Mesendoderm (in vitro differentiated cells): ENCODE results near the gene MTHFS.

Experiments
- DNase-seq: peaks from one replicate; pipeline ENCODE4 v3.0.0; 2013
- H2AK5ac ChIP-seq: 2 replicates; pipeline ENCODE4 v1.6.1; 2013; ENCODE audit warnings: low read length, inconsistent platforms
- H2BK120ac ChIP-seq: 2 replicates; pipeline ENCODE4 v1.6.1; 2013; ENCODE audit warnings: low read depth, mild to moderate bottlenecking, low read length, moderate library complexity, mixed read lengths
- H2BK15ac ChIP-seq: replicated peaks from 2 replicates; pipeline ENCODE4 v1.6.1; 2013; ENCODE audit warnings: low read depth, mild to moderate bottlenecking, moderate library complexity
- H2BK5ac ChIP-seq: 2 replicates; pipeline ENCODE4 v1.6.1; 2013; ENCODE audit warnings: low read length, inconsistent platforms
- H3K18ac ChIP-seq: 2 replicates; pipeline ENCODE4 v1.6.1; 2013; ENCODE audit warnings: mild to moderate bottlenecking, low read length, mixed read lengths
- H3K23ac ChIP-seq: one replicate; pipeline ENCODE4 v1.6.1; 2013; ENCODE audit warnings: low read length
- H3K27ac ChIP-seq: 2 replicates; pipeline ENCODE4 v1.5.1; 2013; ENCODE audit warnings: low read depth, mild to moderate bottlenecking, inconsistent platforms, low read length, moderate library complexity
- H3K27me3 ChIP-seq: 2 replicates; pipeline ENCODE4 v1.6.1; 2013; ENCODE audit warnings: low read length, control low read depth, mild to moderate bottlenecking, inconsistent platforms; ENCODE audit not compliant: insufficient read depth, poor library complexity
- H3K36me3 ChIP-seq: 2 replicates; pipeline ENCODE4 v1.6.1; 2013; ENCODE audit warnings: low read length, inconsistent platforms; ENCODE audit not compliant: control insufficient read depth, insufficient read depth
- H3K4ac ChIP-seq: one replicate; pipeline ENCODE4 v1.6.1; 2013; ENCODE audit warnings: low read depth, mild to moderate bottlenecking, low read length, moderate library complexity
- H3K4me1 ChIP-seq: 2 replicates; pipeline ENCODE4 v1.6.1; 2013; ENCODE audit warnings: low read depth, low read length, inconsistent platforms; ENCODE audit not compliant: control insufficient read depth
- H3K4me2 ChIP-seq: 2 replicates; pipeline ENCODE4 v1.6.1; 2013; ENCODE audit warnings: low read length
- H3K4me3 ChIP-seq: 2 replicates; pipeline ENCODE4 v1.5.1; 2013; ENCODE audit warnings: mild to moderate bottlenecking, low read length
- H3K56ac ChIP-seq: one replicate; pipeline ENCODE4 v1.6.1; 2013; ENCODE audit warnings: low read length
- H3K79me1 ChIP-seq: 2 replicates; pipeline ENCODE4 v1.6.1; 2013; ENCODE audit warnings: low read length, inconsistent platforms
- H3K79me2 ChIP-seq: 2 replicates; pipeline ENCODE4 v1.6.1; 2013; ENCODE audit warnings: mild to moderate bottlenecking, low read length; ENCODE audit not compliant: control insufficient read depth, insufficient read depth
- H3K9ac ChIP-seq: 2 replicates; pipeline ENCODE4 v1.6.1; 2013; ENCODE audit warnings: low read length, inconsistent platforms
- H4K5ac ChIP-seq: one replicate; pipeline ENCODE4 v1.6.1; 2013; ENCODE audit warnings: low read length
- H4K8ac ChIP-seq: one replicate; pipeline ENCODE4 v1.6.1; 2013; ENCODE audit warnings: low read depth, mild to moderate bottlenecking, control low read depth, low read length, moderate library complexity
- WGBS: extraction: QIAGEN DNeasy Blood & Tissue Kit; methylation state at CpG from one replicate; pipeline ENCODE4 v1.1.7; 2013; ENCODE audit warnings: low lambda C conversion rate, missing lambda C conversion rate; ENCODE audit not compliant: insufficient coverage; ENCODE audit errors: extremely low coverage; 5-methylcytosine and 5-hydroxymethylcytosine counted together

The MTHFS gene

DNA sequence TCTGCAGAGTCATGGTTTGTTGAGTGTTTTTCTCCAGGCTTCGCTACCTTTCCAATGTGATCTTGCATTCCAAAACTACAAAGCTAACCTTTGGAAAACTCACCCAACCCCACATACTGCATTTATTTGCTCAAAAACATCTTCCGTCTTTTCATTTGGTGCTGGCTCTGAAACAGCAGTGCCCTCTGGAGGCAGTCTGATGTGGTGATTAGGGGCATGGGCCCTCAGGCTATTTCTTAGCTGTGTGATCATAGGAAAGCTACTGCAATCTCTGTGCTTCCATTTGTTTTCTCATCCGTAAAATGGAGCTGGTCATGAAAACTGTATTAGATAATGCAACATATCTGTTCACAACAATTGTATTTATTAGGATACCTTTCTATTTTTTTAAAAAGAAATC is 47.0 kb downstream of the MTHFS start:
- Histone ChIP-seq H3K23ac (no peak overlapping the region), H3K9ac (no peak overlapping the region)
- peak; percentile 79 for DNase-seq

DNA sequence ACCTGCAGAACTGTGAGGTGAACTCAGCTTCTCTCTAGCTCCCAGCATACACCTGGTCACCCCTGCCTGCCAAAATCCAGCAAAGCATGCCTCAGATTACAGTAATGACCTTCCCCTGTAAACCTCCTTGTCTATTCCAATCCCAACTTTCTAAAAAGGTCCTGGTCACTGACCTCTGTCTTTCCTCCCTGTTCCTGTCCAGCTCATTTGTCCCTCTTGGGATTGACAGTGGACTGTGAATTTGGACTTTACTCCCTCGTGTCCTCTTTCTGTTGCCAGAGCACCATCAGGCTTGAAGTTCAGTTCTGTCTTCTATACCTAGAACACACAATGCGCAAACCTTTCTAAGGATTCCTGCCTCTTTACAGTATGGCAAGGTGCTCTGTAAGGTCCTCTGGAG is 50.3 kb downstream of the MTHFS start:
- H3K4ac ChIP-seq, result no peak overlapping the region
- H4K5ac ChIP-seq, result no peak overlapping the region
- H3K9ac ChIP-seq, result no peak overlapping the region
- H2BK5ac ChIP-seq, result no peak overlapping the region
- H3K36me3 ChIP-seq, result no peaks in the 10 kb centered on the region
- H2BK15ac ChIP-seq, result no peak overlapping the region
- H3K4me2 ChIP-seq, result no peak overlapping the region
- peaks cover 4% of the 10 kb centered on the region for H3K79me1 ChIP-seq
- no peak overlapping the region for H2BK120ac ChIP-seq
- no peaks in the 10 kb centered on the region for H3K4me1 ChIP-seq
- H3K56ac ChIP-seq, result no peak overlapping the region
- H3K18ac ChIP-seq, result no peak overlapping the region
- H3K79me2 ChIP-seq, result no peaks in the 10 kb centered on the region
- no peaks in the 10 kb centered on the region for H3K27me3 ChIP-seq
- no peak overlapping the region for H4K8ac ChIP-seq
- no peak overlapping the region for H3K4me3 ChIP-seq
- H2AK5ac ChIP-seq, result no peak overlapping the region
- H3K27ac ChIP-seq, result no peak overlapping the region
- no peak for DNase-seq
- WGBS, result no CpG with 5 or more reads among the region's 2 CpGs
- H3K23ac ChIP-seq, result no peak overlapping the region

More for the DNA sequence above, 47.0 kb downstream of the MTHFS start:
- no peaks in the 10 kb centered on the region for H3K79me2 ChIP-seq
- no peak overlapping the region for H3K56ac ChIP-seq
- peaks cover 4% of the 10 kb centered on the region for H3K79me1 ChIP-seq
- no peak overlapping the region for H3K27ac ChIP-seq
- no peaks in the 10 kb centered on the region for H3K36me3 ChIP-seq
- H3K4ac ChIP-seq, result no peak overlapping the region
- H3K4me3 ChIP-seq, result no peak overlapping the region
- H4K5ac ChIP-seq, result no peak overlapping the region
- no CpG with 5 or more reads among the region's 3 CpGs for WGBS
- H3K18ac ChIP-seq, result no peak overlapping the region
- H3K4me1 ChIP-seq, result no peaks in the 10 kb centered on the region
- H2BK120ac ChIP-seq, result no peak overlapping the region
- no peak overlapping the region for H3K4me2 ChIP-seq
- no peak overlapping the region for H2BK15ac ChIP-seq
- H2BK5ac ChIP-seq, result no peak overlapping the region
- no peak overlapping the region for H2AK5ac ChIP-seq
- no peak overlapping the region for H4K8ac ChIP-seq
- H3K27me3 ChIP-seq, result no peaks in the 10 kb centered on the region

- H2BK15ac ChIP-seq, result no peak overlapping the region
- H3K4me3 ChIP-seq, result no peak overlapping the region
- H2BK5ac ChIP-seq, result no peak overlapping the region
- no peaks in the 10 kb centered on the region for H3K27me3 ChIP-seq
- no peak overlapping the region for H3K4ac ChIP-seq
- peaks cover 4% of the 10 kb centered on the region for H3K79me1 ChIP-seq
- H4K8ac ChIP-seq, result no peak overlapping the region
- H3K4me2 ChIP-seq, result no peak overlapping the region
- no peak overlapping the region for H2AK5ac ChIP-seq
- H3K18ac ChIP-seq, result no peak overlapping the region
- no peaks in the 10 kb centered on the region for H3K36me3 ChIP-seq
- no peak overlapping the region for H3K9ac ChIP-seq
- no peak overlapping the region for H2BK120ac ChIP-seq
- DNase-seq, result no peak
- no peaks in the 10 kb centered on the region for H3K79me2 ChIP-seq
- no peak overlapping the region for H3K56ac ChIP-seq
- no CpG with 5 or more reads among the region's 3 CpGs for WGBS
- H4K5ac ChIP-seq, result no peak overlapping the region
- H3K27ac ChIP-seq, result no peak overlapping the region
- H3K23ac ChIP-seq, result no peak overlapping the region
- H3K4me1 ChIP-seq, result no peaks in the 10 kb centered on the region
Measured at GRCh38 chr15:79844221-79844620, 52.6 kb downstream of the MTHFS start.

DNA sequence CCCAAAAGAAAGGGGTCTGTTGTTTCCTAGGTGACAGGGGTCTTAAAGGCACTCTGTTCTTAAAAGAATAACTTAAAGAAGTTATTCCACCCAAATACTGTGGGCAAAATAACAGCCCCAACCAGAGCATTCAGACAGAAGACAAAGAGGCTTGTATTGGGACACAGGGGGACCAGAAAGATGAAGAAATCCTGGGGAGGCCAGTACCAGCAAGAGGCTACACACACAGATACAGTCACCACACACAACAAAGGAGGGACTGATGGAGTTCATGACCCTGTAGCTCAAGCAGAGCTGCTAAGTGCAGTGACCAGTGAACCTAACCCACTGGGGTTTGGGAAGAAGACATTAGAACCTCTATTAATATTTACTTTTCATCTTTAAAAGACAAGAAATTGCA is 59.0 kb downstream of the MTHFS start:
- Histone ChIP-seq H4K8ac (no peak overlapping the region), H3K27me3 (no peaks in the 10 kb centered on the region), H3K4ac (no peak overlapping the region), H2AK5ac (no peak overlapping the region), H3K4me1 (no peaks in the 10 kb centered on the region), H2BK120ac (no peak overlapping the region), H3K9ac (no peak overlapping the region), H2BK15ac (no peak overlapping the region), H3K36me3 (no peaks in the 10 kb centered on the region), H3K4me2 (no peak overlapping the region), H2BK5ac (no peak overlapping the region), H3K27ac (no peak overlapping the region), H3K4me3 (no peak overlapping the region), H3K23ac (no peak overlapping the region), H4K5ac (no peak overlapping the region), H3K79me2 (no peaks in the 10 kb centered on the region), H3K79me1 (no peaks in the 10 kb centered on the region), H3K18ac (no peak overlapping the region), H3K56ac (no peak overlapping the region)
- DNase-seq, result no peak

DNA sequence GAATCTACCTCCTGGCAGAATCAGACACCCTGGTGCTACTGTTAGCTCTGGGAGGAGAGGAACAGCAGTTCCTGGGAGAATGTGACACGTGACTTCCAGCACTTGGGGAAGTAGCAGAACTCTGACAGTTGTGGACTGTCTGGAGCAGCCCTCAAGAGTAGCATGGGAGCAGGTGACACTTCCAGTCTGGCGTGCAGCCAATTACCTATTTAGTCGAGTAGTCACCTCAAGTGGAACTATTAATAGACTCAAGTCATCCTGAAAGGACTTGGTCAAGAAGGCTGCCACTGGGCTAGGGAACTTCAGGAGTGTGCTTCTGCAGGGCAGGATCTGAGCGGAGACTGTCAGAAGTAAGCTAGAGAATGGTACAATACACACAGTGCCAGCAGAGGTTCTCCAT is 62.3 kb downstream of the MTHFS start:
- no CpG with 5 or more reads among the region's 4 CpGs for WGBS
- H2BK15ac ChIP-seq, result no peak overlapping the region

DNA sequence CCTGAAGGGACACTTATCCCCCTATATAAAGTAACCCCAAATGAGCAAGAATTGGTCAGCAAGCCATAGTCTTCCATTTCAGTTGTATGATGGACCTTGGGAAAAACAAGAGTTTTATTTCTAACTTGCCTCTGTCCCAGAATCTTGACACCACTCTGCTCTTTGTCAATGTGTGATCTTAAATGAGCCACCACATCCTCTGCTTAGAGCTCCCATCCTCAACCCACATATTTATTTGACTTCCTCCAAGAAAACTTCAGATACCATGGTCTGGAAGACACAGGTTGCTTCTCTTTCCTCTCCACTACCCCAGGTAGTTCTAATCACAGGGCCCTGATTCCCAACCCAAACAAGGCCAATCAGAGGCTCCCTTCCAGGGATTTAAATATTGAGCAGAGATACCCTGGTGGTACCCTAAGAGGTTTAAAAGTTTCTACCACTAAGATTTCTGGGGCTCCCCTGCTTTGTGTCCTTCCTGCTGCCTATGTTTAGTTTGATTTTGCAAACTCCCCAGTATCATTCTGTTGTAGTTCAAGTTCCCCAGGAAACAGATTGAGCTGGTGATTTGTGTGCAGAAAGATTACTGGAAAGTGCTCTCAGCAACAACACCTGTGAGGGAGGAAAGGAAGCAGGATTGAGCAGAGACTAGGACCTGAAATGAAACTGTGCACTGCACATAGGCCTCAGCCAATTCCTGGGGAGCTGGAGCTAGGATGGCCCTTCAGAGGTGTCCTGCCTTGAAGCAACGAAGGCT is 64.3 kb downstream of the MTHFS start:
- H3K4ac ChIP-seq, result no peak overlapping the region
- H3K4me1 ChIP-seq, result no peaks in the 10 kb centered on the region
- no peak overlapping the region for H2BK5ac ChIP-seq
- H3K56ac ChIP-seq, result no peak overlapping the region
- no peak overlapping the region for H4K8ac ChIP-seq
- H3K27me3 ChIP-seq, result no peaks in the 10 kb centered on the region
- no peaks in the 10 kb centered on the region for H3K79me1 ChIP-seq
- H2AK5ac ChIP-seq, result no peak overlapping the region
- H2BK120ac ChIP-seq, result no peak overlapping the region
- no peak overlapping the region for H3K9ac ChIP-seq
- H4K5ac ChIP-seq, result no peak overlapping the region
- no peaks in the 10 kb centered on the region for H3K79me2 ChIP-seq
- no peak overlapping the region for H3K18ac ChIP-seq
- H3K23ac ChIP-seq, result no peak overlapping the region
- no CpG with 5 or more reads among the region's 1 CpG for WGBS
- H2BK15ac ChIP-seq, result no peak overlapping the region
- no peak overlapping the region for H3K27ac ChIP-seq
- no peak for DNase-seq
- H3K4me2 ChIP-seq, result no peak overlapping the region
- H3K36me3 ChIP-seq, result no peaks in the 10 kb centered on the region
- H3K4me3 ChIP-seq, result no peak overlapping the region

More for the DNA sequence above, 62.3 kb downstream of the MTHFS start:
- H3K79me1 ChIP-seq, result no peaks in the 10 kb centered on the region
- no peak overlapping the region for H3K4me2 ChIP-seq
- no peaks in the 10 kb centered on the region for H3K36me3 ChIP-seq
- H2AK5ac ChIP-seq, result no peak overlapping the region
- no peak overlapping the region for H2BK120ac ChIP-seq
- H3K4me1 ChIP-seq, result no peaks in the 10 kb centered on the region
- no peak overlapping the region for H3K56ac ChIP-seq
- no peaks in the 10 kb centered on the region for H3K27me3 ChIP-seq
- H3K27ac ChIP-seq, result no peak overlapping the region
- no peaks in the 10 kb centered on the region for H3K79me2 ChIP-seq
- H3K4me3 ChIP-seq, result no peak overlapping the region
- H2BK5ac ChIP-seq, result no peak overlapping the region
- no peak overlapping the region for H3K9ac ChIP-seq
- no peak overlapping the region for H4K8ac ChIP-seq
- H4K5ac ChIP-seq, result no peak overlapping the region
- DNase-seq, result no peak
- H3K18ac ChIP-seq, result no peak overlapping the region
- H3K23ac ChIP-seq, result no peak overlapping the region
- H3K4ac ChIP-seq, result no peak overlapping the region
